ENCODE data around the gene ENOX1.
A peak's percentile ranks its signal among the peaks of the same experiment; 100 is the strongest.

Gene ENOX1

DNA sequence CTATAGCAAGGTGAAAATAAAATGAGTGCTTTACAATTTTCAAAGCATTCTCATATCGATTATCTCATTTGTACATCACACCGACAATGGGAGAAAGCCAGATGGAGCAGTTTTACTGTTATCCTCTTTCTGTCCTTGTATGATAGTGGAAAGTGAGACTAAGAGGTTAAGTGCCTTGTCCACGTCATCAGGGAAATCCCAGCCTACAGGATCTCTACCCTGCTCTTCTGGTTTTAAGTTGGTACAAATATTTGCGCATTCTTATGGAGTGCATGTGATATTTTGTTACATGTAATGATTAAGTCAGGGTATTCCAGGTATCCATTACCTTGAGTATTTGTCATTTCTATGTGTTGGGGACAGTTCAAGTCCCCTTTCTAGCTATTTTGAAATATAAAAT, 12.4 kb upstream of the ENOX1 start:
- ATAC-seq (replicated peaks) (no peak), DNase-seq (no peak)
- Mint-ChIP-seq H3K36me3 (ENCODE audit: insufficient read depth) (no peaks in the 10 kb centered on the region), H3K27ac (no peak overlapping the region), H3K27me3 (peaks cover 14 to 15% of the 10 kb centered on the region in 2 donors), H3K9me3 (no peaks in the 10 kb centered on the region), H3K4me3 (no peak overlapping the region), H3K4me1 (ENCODE audit: low read depth in 2 of 2) (no peaks in the 10 kb centered on the region)

GRCh38 chr13:43797869-43798268, 11.1 kb upstream of the ENOX1 start:
- no peak overlapping the region for H3K27ac Mint-ChIP-seq

GRCh38 chr13:43797159-43797558, 10.4 kb upstream of the ENOX1 start:
- Mint-ChIP-seq H3K9me3 (no peaks in the 10 kb centered on the region), H3K27ac (no peak overlapping the region), H3K4me1 (ENCODE audit: low read depth in 2 of 2) (no peaks in the 10 kb centered on the region), H3K27me3 (peaks cover 14 to 26% of the 10 kb centered on the region in 2 donors), H3K36me3 (ENCODE audit: insufficient read depth) (no peaks in the 10 kb centered on the region), H3K4me3 (no peak overlapping the region)
- no peak for DNase-seq
- ATAC-seq (replicated peaks), result no peak

More at GRCh38 chr13:43797869-43798268, 11.1 kb upstream of the ENOX1 start:
- Mint-ChIP-seq H3K36me3 (ENCODE audit: insufficient read depth) (no peaks in the 10 kb centered on the region), H3K4me3 (no peak overlapping the region), H3K27me3 (peaks cover 14 to 19% of the 10 kb centered on the region in 2 donors), H3K9me3 (no peaks in the 10 kb centered on the region), H3K4me1 (ENCODE audit: low read depth in 2 of 2) (no peaks in the 10 kb centered on the region)
- DNase-seq, result no peak
- no peak for ATAC-seq (replicated peaks)

GRCh38 chr13:43794416-43794815, 7.6 kb upstream of the ENOX1 start:
- Mint-ChIP-seq H3K4me3 (no peak overlapping the region), H3K27ac (no peak overlapping the region), H3K9me3 (no peaks in the 10 kb centered on the region), H3K36me3 (ENCODE audit: insufficient read depth) (no peaks in the 10 kb centered on the region), H3K4me1 (ENCODE audit: low read depth in 2 of 2) (no peaks in the 10 kb centered on the region), H3K27me3 (peaks cover 14 to 28% of the 10 kb centered on the region in 2 donors)
- DNase-seq (no peak), ATAC-seq (replicated peaks) (no peak)

- H3K27ac Mint-ChIP-seq, result no peak overlapping the region
- no peak overlapping the region for H3K4me3 Mint-ChIP-seq
- no peaks in the 10 kb centered on the region for H3K4me1 Mint-ChIP-seq (ENCODE audit: low read depth in 2 of 2)
- ATAC-seq (replicated peaks) (no peak), DNase-seq (no peak)
- no peaks in the 10 kb centered on the region for H3K9me3 Mint-ChIP-seq
- H3K27me3 Mint-ChIP-seq, result peaks cover 22 to 46% of the 10 kb centered on the region in 2 donors
- H3K36me3 Mint-ChIP-seq (ENCODE audit: insufficient read depth), result no peaks in the 10 kb centered on the region
Measured at GRCh38 chr13:43792076-43792881, 5.5 kb upstream of the ENOX1 start.

GRCh38 chr13:43787997-43788396, 1.2 kb upstream of the ENOX1 start:
- Mint-ChIP-seq H3K9me3 (no peaks in the 10 kb centered on the region), H3K27me3 (peaks cover 32 to 57% of the 10 kb centered on the region in 2 donors), H3K4me1 (ENCODE audit: low read depth in 2 of 2) (peaks cover 2 to 4% of the 10 kb centered on the region in 2 donors), H3K27ac (no peak overlapping the region), H3K36me3 (ENCODE audit: insufficient read depth) (no peaks in the 10 kb centered on the region), H3K4me3 (peak overlapping the region; percentile 55 to 77)
- no peak for DNase-seq
- ATAC-seq (replicated peaks), result no peak

DNA sequence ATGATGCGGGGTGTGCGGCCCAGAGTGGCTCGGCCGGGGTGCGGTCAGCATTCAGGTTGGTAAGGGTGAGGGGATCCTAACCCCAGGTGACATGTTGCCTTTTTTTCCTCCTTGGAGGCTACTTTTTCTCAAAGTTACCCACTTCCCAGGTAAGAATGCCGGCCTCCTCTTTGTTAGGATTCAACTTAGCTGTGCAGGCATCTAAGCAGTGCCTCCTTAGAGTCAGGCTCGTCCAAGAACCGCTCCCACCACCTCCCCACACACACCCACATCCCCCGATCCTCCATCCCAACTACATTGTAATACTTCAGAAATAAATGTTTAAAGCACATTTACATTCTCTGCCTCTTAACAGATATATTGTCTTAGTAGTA, 733 bp upstream of the ENOX1 start:
- H3K4me1 Mint-ChIP-seq (ENCODE audit: low read depth in 2 of 2), result peaks cover 2 to 4% of the 10 kb centered on the region in 2 donors
- H3K9me3 Mint-ChIP-seq, result no peaks in the 10 kb centered on the region
- DNase-seq (no peak), ATAC-seq (replicated peaks) (no peak)
- H3K27ac Mint-ChIP-seq, result no peak overlapping the region
- peak overlapping the region; percentile 55 to 77 for H3K4me3 Mint-ChIP-seq
- H3K27me3 Mint-ChIP-seq, result peaks cover 32 to 53% of the 10 kb centered on the region in 2 donors
- H3K36me3 Mint-ChIP-seq (ENCODE audit: insufficient read depth), result no peaks in the 10 kb centered on the region

GRCh38 chr13:43786472-43786765, 353 bp downstream of the ENOX1 start:
- no peak for ATAC-seq (replicated peaks)
- no peaks in the 10 kb centered on the region for H3K9me3 Mint-ChIP-seq
- DNase-seq, result no peak
- H3K4me3 Mint-ChIP-seq, result peak overlapping the region; percentile 55 to 77
- H3K27me3 Mint-ChIP-seq, result peaks cover 32 to 47% of the 10 kb centered on the region in 2 donors
- H3K27ac Mint-ChIP-seq, result no peak overlapping the region
- no peaks in the 10 kb centered on the region for H3K36me3 Mint-ChIP-seq (ENCODE audit: insufficient read depth)
- H3K4me1 Mint-ChIP-seq (ENCODE audit: low read depth in 2 of 2), result peaks cover 2 to 4% of the 10 kb centered on the region in 2 donors

GRCh38 chr13:43785650-43786471, 911 bp downstream of the ENOX1 start:
- DNase-seq, result no peak
- Mint-ChIP-seq H3K4me1 (ENCODE audit: low read depth in 2 of 2) (peaks cover 2 to 4% of the 10 kb centered on the region in 2 donors), H3K27ac (no peak overlapping the region), H3K9me3 (no peaks in the 10 kb centered on the region), H3K27me3 (peaks cover 32 to 47% of the 10 kb centered on the region in 2 donors), H3K4me3 (peak overlapping the region; percentile 77 to 83), H3K36me3 (ENCODE audit: insufficient read depth) (no peaks in the 10 kb centered on the region)
- no peak for ATAC-seq (replicated peaks)

DNA sequence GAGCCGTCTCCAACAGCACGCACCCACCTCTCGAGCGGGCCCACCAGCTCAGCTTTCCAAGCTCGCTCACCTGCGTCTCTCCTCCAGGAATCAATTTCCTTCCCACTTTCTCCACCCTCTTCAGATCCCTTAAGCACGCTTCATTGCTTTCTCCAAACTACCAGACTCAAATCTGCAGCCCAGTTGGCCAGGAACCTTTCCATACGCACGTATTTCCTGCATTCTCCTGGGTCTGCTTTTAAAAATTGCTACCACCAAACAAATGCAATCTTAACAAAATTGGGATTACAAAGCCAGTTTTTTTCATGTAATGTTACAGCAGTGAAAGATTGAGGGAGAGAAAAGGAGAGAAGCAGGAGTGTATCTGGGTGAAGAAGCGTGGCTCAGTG, 1.5 kb downstream of the ENOX1 start:
- no peak for ATAC-seq (replicated peaks)
- Mint-ChIP-seq H3K9me3 (no peaks in the 10 kb centered on the region), H3K4me1 (ENCODE audit: low read depth in 2 of 2) (peaks cover 2 to 4% of the 10 kb centered on the region in 2 donors), H3K36me3 (ENCODE audit: insufficient read depth) (no peaks in the 10 kb centered on the region), H3K27me3 (peaks cover 32 to 47% of the 10 kb centered on the region in 2 donors), H3K4me3 (peak overlapping the region; percentile 77 to 83), H3K27ac (no peak overlapping the region)
- no peak for DNase-seq

DNA sequence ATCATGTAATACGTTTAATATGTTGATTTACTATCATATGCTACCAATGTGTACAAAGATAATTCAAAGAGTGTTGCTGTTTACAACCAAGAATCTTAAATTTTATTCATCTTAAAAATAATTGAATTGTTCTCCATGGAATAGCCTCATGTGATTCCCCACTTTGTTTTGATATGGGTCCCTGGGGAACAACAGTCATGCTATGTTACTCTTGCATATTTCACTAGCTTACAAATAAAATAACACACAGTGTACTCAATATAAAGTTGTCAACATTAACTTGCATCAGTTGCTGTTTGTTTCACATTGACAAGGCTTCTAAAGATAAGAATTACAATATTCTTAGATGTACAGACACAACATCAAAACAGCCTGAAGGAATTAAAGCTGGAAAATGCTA, 2.3 kb downstream of the ENOX1 start:
- Mint-ChIP-seq H3K36me3 (ENCODE audit: insufficient read depth) (no peaks in the 10 kb centered on the region), H3K27me3 (peaks cover 28 to 44% of the 10 kb centered on the region in 2 donors), H3K4me3 (no peak overlapping the region), H3K4me1 (ENCODE audit: low read depth in 2 of 2) (peaks cover 2 to 4% of the 10 kb centered on the region in 2 donors), H3K27ac (no peak overlapping the region), H3K9me3 (no peaks in the 10 kb centered on the region)
- ATAC-seq (replicated peaks), result no peak
- no peak for DNase-seq

DNA sequence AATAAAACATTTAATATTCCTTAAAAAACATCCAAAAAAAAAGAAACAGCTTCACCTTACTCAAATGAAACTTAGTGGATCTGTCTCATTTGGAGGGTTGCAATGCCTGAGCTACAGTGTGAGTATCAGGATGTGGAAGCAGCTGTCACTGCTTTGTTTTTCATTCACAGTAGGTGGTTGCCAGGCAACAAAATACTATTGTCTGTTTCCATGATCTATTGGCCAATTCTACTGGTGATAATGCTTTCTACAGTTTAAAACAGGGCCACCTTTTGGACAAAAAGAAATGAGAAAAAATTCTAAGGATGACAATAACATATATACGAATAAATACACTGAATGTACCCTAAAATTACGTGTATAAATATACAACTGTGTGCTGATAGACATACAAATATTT, 3.0 kb downstream of the ENOX1 start:
- peaks cover 2 to 4% of the 10 kb centered on the region in 2 donors for H3K4me1 Mint-ChIP-seq (ENCODE audit: low read depth in 2 of 2)
- DNase-seq (no peak), ATAC-seq (replicated peaks) (no peak)
- no peak overlapping the region for H3K27ac Mint-ChIP-seq
- no peaks in the 10 kb centered on the region for H3K9me3 Mint-ChIP-seq
- H3K27me3 Mint-ChIP-seq, result peaks cover 27 to 44% of the 10 kb centered on the region in 2 donors
- H3K4me3 Mint-ChIP-seq, result no peak overlapping the region
- H3K36me3 Mint-ChIP-seq (ENCODE audit: insufficient read depth), result no peaks in the 10 kb centered on the region

GRCh38 chr13:43782686-43783085, 4.1 kb downstream of the ENOX1 start:
- no peak overlapping the region for H3K4me3 Mint-ChIP-seq
- no peaks in the 10 kb centered on the region for H3K36me3 Mint-ChIP-seq (ENCODE audit: insufficient read depth)
- H3K27ac Mint-ChIP-seq, result no peak overlapping the region
- DNase-seq (no peak), ATAC-seq (replicated peaks) (no peak)
- no peaks in the 10 kb centered on the region for H3K9me3 Mint-ChIP-seq
- peaks cover 2 to 4% of the 10 kb centered on the region in 2 donors for H3K4me1 Mint-ChIP-seq (ENCODE audit: low read depth in 2 of 2)
- H3K27me3 Mint-ChIP-seq, result peaks cover 31 to 45% of the 10 kb centered on the region in 2 donors

- Mint-ChIP-seq H3K36me3 (ENCODE audit: insufficient read depth) (no peaks in the 10 kb centered on the region), H3K4me3 (no peak overlapping the region), H3K9me3 (no peaks in the 10 kb centered on the region), H3K27ac (no peak overlapping the region), H3K4me1 (ENCODE audit: low read depth in 2 of 2) (no peaks in the 10 kb centered on the region), H3K27me3 (peaks cover 34 to 41% of the 10 kb centered on the region in 2 donors)
- DNase-seq (no peak), ATAC-seq (replicated peaks) (no peak)
Measured at GRCh38 chr13:43780666-43781065, 6.1 kb downstream of the ENOX1 start.
